SU-DHL-6 (cell line): ENCODE results near the gene LRRTM4.

Experiments used
- CTCF ChIP-seq: fragments of 200-600 bp; sonication (generic); IDR thresholded peaks from one replicate; pipeline ENCODE4 v1.5.1; 2017; ENCODE audit warnings: antibody characterized with exemption, mild to moderate bottlenecking, low read length, moderate library complexity; ENCODE audit not compliant: insufficient read depth, poor library complexity, severe bottlenecking
- EZH2phosphoT487 ChIP-seq: fragments of 200-600 bp; sonication (generic), shearing (Covaris generic); conservative IDR thresholded peaks from 2 replicates; pipeline ENCODE4 v1.6.1; 2018; ENCODE audit warnings: mild to moderate bottlenecking, antibody characterized with exemption, low read length, moderate library complexity, mixed read lengths

DNA sequence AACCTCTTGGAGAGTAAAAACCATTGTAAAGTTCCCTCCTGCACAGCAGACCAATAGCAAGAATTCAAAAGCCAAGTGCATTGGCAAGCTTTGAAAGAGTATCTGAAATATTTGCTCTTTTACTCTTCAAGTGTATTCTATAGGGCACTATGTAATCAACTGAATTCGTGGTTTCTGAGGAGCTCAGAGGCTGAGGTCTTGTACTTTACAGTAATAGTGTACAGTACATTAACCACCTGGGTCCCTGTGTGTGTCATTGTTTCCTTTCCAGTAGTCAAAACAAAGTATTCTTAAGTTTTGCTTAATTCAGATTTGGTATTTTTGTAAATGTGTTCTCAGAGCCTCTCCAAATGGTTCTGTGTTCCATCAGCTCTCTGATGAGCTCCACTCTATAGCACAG is 769.7 kb downstream of the LRRTM4 start:
- TF ChIP-seq CTCF (no peak), EZH2phosphoT487 (no peak)
